HEK293T (cell line): ENCODE data around the gene ACVR1B.

ENCODE experiments used
- CTCF ChIA-PET: fragments of 350-600 bp; formaldehyde crosslinking; extraction: SDS; loops from one replicate; lab custom pipeline; 2021; ENCODE audit warnings: antibody characterized with exemption, inconsistent platforms; lab: Yijun Ruan, JAX
- POLR2A ChIA-PET: fragments of 350-600 bp; formaldehyde crosslinking; extraction: SDS; loops from one replicate; lab custom pipeline; 2020; ENCODE audit warnings: antibody characterized with exemption, inconsistent platforms; lab: Yijun Ruan, JAX
- DNase-seq: peaks from one replicate; pipeline ENCODE4 v3.0.0; 2012; ENCODE audit warnings: mixed read lengths; ENCODE audit errors: extremely low spot score
- ARNT ChIP-seq: fragments of 450-650 bp; IDR thresholded peaks from 2 replicates; pipeline ENCODE4 v1.6.1; 2017; ENCODE audit warnings: mild to moderate bottlenecking
- BHLHE40 ChIP-seq: fragments of 450-650 bp; IDR thresholded peaks from 2 replicates; pipeline ENCODE4 v1.6.1; 2016; ENCODE audit warnings: mild to moderate bottlenecking, moderate library complexity, borderline replicate concordance
- CTBP1 ChIP-seq: fragments of 450-650 bp; IDR thresholded peaks from 2 replicates; pipeline ENCODE4 v1.6.1; 2016; ENCODE audit warnings: borderline replicate concordance
- ELF4 ChIP-seq: fragments of 450-650 bp; IDR thresholded peaks from 2 replicates; pipeline ENCODE4 v1.6.1; 2017; ENCODE audit warnings: antibody characterized with exemption
- FOXA1 ChIP-seq: fragments of 450-650 bp; IDR thresholded peaks from 2 replicates; pipeline ENCODE4 v1.6.1; 2016; ENCODE audit warnings: mild to moderate bottlenecking
- FOXK2 ChIP-seq: fragments of 450-650 bp; IDR thresholded peaks from 2 replicates; pipeline ENCODE4 v1.6.1; 2016; ENCODE audit warnings: mild to moderate bottlenecking
- FOXM1 ChIP-seq: fragments of 450-650 bp; IDR thresholded peaks from 2 replicates; pipeline ENCODE4 v1.6.1; 2017; ENCODE audit warnings: mild to moderate bottlenecking, borderline replicate concordance
- HDGF ChIP-seq: fragments of 450-650 bp; IDR thresholded peaks from 2 replicates; pipeline ENCODE4 v1.6.1; 2017; ENCODE audit warnings: antibody characterized with exemption, borderline replicate concordance
- L3MBTL2 ChIP-seq: fragments of 450-650 bp; conservative IDR thresholded peaks from 2 replicates; pipeline ENCODE4 v1.6.1; 2016; ENCODE audit warnings: mild to moderate bottlenecking
- LEF1 ChIP-seq: fragments of 450-650 bp; IDR thresholded peaks from 2 replicates; pipeline ENCODE4 v1.6.1; 2017; ENCODE audit warnings: mild to moderate bottlenecking, borderline replicate concordance
- NFRKB ChIP-seq: fragments of 450-650 bp; IDR thresholded peaks from 2 replicates; pipeline ENCODE4 v1.6.1; 2016; ENCODE audit warnings: mild to moderate bottlenecking, moderate library complexity
- SP1 ChIP-seq: fragments of 450-650 bp; IDR thresholded peaks from 2 replicates; pipeline ENCODE4 v1.6.1; 2017
- SUZ12 ChIP-seq: fragments of 450-650 bp; IDR thresholded peaks from 2 replicates; pipeline ENCODE4 v1.6.1; 2016; ENCODE audit warnings: mild to moderate bottlenecking
- TARDBP ChIP-seq: fragments of 450-650 bp; IDR thresholded peaks from 2 replicates; pipeline ENCODE4 v1.6.1; 2016
- ZNF384 ChIP-seq: fragments of 450-650 bp; IDR thresholded peaks from 2 replicates; pipeline ENCODE4 v1.6.1; 2016
- TF ChIP-seq, protein P1 (sequence below): fragments of 450-650 bp; IDR thresholded peaks from 2 replicates; pipeline ENCODE4 v1.6.1; 2016

ACVR1B gene

DNA sequence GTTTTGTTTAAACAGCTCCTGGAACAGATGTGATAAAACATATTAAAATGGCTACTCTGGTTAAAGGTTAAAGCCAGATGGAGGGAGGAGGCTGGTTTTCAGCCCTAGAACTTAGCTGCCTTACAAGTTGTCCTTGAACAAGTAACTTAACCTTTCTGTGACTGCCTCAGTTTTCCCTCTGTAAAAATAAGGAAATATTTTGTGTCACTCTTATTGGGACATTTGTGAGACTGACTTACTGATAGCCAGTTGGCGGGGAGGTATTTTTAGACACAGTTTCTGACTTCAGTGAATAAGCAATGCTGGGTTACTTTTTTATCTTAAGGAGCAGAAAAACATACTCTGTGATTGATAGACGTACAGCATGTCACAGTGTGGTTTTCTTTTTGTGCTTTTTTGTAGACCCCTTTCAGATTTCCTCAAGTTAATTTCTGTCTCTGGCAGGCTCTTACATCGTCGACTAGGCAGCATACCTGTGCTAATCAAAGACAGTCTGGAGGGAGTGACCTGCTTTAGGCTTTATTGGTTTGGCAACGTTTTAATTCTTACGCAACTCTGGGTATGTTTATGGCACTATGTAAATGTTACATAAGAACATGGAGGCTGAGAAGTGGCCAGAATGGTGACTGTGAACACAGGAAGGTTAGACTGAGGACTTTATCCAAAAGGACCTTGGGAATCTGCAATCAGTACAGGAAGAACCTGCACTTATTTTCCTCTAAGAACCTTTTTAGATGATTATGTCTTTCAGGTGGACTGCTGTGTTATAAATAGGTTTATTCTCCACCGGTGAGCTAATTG is 3.3 kb downstream of the ACVR1B start:
- POLR2A ChIA-PET: no interaction called here

DNA sequence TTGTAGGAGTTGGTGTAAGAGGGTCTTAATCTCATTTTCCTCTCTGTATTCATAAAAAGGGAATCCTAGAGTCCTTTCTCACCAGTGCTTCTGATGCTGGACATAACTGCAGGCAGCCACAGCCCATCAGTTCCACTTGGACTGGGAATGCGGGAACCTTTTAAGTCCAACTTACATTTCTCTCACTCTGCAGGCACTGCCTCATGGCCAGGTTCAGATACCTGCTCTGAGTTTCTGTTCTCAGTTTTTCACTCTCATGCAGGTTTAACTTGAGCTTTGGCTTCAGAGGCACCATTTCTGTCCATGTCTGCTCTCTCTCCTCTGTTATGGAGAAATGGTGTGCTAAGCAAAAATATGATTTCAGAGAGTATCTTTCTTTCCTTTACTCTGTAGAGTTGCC is 4.2 kb downstream of the ACVR1B start:
- POLR2A ChIA-PET: no interaction called here
- TF ChIP-seq ZNF384 (no peak), SUZ12 (no peak), ELF4 (no peak), L3MBTL2 (no peak), LEF1 (no peak), FOXK2 (no peak)
- no peak for DNase-seq
- CTCF ChIA-PET: interaction anchor here (2.5 kb wide), 1 partner anchor 15 kb away, joined by 7 read pairs; no protein-coding TSS in a partner anchor

More for the DNA sequence above, 3.3 kb downstream of the ACVR1B start:
- DNase-seq: no peak
- TF ChIP-seq SUZ12 (no peak), TARDBP (no peak), SP1 (no peak), ARNT (no peak), CTBP1 (no peak), BHLHE40 (no peak), NFRKB (no peak), FOXA1 (no peak), ZNF384 (no peak), HDGF (no peak), ELF4 (no peak), FOXK2 (no peak), FOXM1 (no peak), L3MBTL2 (no peak), LEF1 (no peak)
- TF ChIP-seq, protein P1, sequence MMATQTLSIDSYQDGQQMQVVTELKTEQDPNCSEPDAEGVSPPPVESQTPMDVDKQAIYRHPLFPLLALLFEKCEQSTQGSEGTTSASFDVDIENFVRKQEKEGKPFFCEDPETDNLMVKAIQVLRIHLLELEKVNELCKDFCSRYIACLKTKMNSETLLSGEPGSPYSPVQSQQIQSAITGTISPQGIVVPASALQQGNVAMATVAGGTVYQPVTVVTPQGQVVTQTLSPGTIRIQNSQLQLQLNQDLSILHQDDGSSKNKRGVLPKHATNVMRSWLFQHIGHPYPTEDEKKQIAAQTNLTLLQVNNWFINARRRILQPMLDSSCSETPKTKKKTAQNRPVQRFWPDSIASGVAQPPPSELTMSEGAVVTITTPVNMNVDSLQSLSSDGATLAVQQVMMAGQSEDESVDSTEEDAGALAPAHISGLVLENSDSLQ: no peak
- CTCF ChIA-PET: interaction anchor here (2.5 kb wide), 1 partner anchor 16 kb away, joined by 7 read pairs; no protein-coding TSS in a partner anchor

GRCh38 chr12:51958542-51958941 is 7.0 kb downstream of the ACVR1B start:
- no peak for TF ChIP-seq TARDBP
- TF ChIP-seq FOXK2: no peak
- no peak for TF ChIP-seq ARNT
- no peak for TF ChIP-seq SP1
- no peak for TF ChIP-seq LEF1
- TF ChIP-seq ELF4: no peak
- no peak for TF ChIP-seq BHLHE40
- TF ChIP-seq NFRKB: no peak
- no peak for TF ChIP-seq ZNF384
- TF ChIP-seq FOXA1: no peak
- TF ChIP-seq L3MBTL2: no peak
- no peak for TF ChIP-seq FOXM1
- TF ChIP-seq, protein P1: no peak
- TF ChIP-seq CTBP1: no peak
- no peak for TF ChIP-seq SUZ12
- TF ChIP-seq HDGF: no peak
- DNase-seq: no peak
- CTCF ChIA-PET: interaction anchor here (0.6 kb wide), 2 partner anchors 12 to 79 kb away, joined by 3 to 4 read pairs; no protein-coding TSS in a partner anchor
- POLR2A ChIA-PET: no interaction called here

DNA sequence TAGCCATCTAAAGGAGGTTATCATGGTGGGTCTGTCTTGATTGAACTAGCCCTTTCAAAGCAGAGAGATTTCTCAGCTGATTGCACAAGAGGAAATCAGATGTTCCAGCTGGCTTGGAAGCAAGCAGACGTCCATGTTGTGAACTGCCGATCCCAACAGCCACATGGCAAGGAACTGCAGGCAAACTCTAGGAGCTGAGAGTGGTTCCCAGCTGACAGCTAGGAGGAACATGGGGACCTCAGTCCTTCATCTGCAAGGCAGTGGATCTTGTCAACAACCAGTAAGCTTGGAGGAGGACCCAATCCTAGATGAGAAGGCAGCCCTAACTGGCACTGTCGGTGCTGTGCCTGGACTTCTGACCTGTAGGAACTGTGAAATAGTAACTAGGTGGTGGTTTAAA is 7.7 kb downstream of the ACVR1B start:
- TF ChIP-seq L3MBTL2 (no peak), SUZ12 (no peak), SP1 (no peak), FOXK2 (no peak), LEF1 (no peak), FOXM1 (no peak), HDGF (no peak), ARNT (no peak), BHLHE40 (no peak), NFRKB (no peak)
- TF ChIP-seq, protein P1: no peak
- no peak for DNase-seq
- POLR2A ChIA-PET: no interaction called here

GRCh38 chr12:51959921-51960320 is 8.4 kb downstream of the ACVR1B start:
- ChIA-PET CTCF (interaction anchor here (3.7 kb wide), 1 partner anchor 12 kb away, joined by 28 read pairs; no protein-coding TSS in a partner anchor), POLR2A (no interaction called here)
- TF ChIP-seq ELF4 (no peak), TARDBP (no peak), FOXK2 (no peak)
- no peak for DNase-seq

More for the DNA sequence above, 7.7 kb downstream of the ACVR1B start:
- CTCF ChIA-PET: interaction anchor here (0.6 to 3.7 kb wide), 3 partner anchors 12 to 80 kb away, joined by 3 to 28 read pairs (median 4); no protein-coding TSS in a partner anchor

GRCh38 chr12:51960488-51960887 is 9.0 kb downstream of the ACVR1B start:
- POLR2A ChIA-PET: no interaction called here
- DNase-seq: no peak
- TF ChIP-seq SUZ12 (no peak), BHLHE40 (no peak), L3MBTL2 (no peak), NFRKB (no peak), FOXK2 (no peak), TARDBP (no peak), HDGF (no peak), FOXM1 (no peak), CTBP1 (no peak), FOXA1 (no peak), ELF4 (no peak), ZNF384 (no peak), LEF1 (no peak), SP1 (no peak)
- TF ChIP-seq, protein P1: no peak
- CTCF ChIA-PET: interaction anchor here (3.7 kb wide), 1 partner anchor 11 kb away, joined by 28 read pairs; no protein-coding TSS in a partner anchor
